Measurements from ENCODE around the gene FAF1. TPM values are rescaled to one million over a fixed set of nuclear protein-coding genes. Genes with fewer than 3 reads are reported as not detected.

Gene FAF1
- total and polyA plus RNA-seq, 9 of the 15 experiments (the other 6 are each of a cell fraction or from before 2014, with no cell fraction given): 48.7 to 225 (median 118) TPM

- TF ChIP-seq PYGO2 (tag; IDR thresholded peaks at IDR 0.05) (no peak), ZNF318 (IDR thresholded peaks at IDR 0.05; ENCODE audit: borderline replicate concordance in 1 of 2, low read depth in 1 of 2) (no peak), BACH1 (tag; IDR thresholded peaks at IDR 0.05) (0 out of 2 replicates have a peak, but pooled peaks have one; percentile 39), E2F4 (CRISPR knock-in tag; IDR thresholded peaks at IDR 0.05; ENCODE audit: low read depth) (no peak), NFATC3 (IDR thresholded peaks at IDR 0.05) (no peak), ZNF436 (CRISPR knock-in tag; IDR thresholded peaks at IDR 0.05) (no peak), TAF7 (tag; IDR thresholded peaks at IDR 0.05) (no peak; the same call in 1 of the 2 replicates), RB1 (IDR thresholded peaks at IDR 0.05; ENCODE audit: low read depth) (no peak), TCF7L2 (IDR thresholded peaks at IDR 0.05; ENCODE audit: low read depth, low read length) (no peak), PURB (CRISPR knock-in tag; IDR thresholded peaks at IDR 0.05; ENCODE audit: low read depth) (no peak), C11orf30 (IDR thresholded peaks at IDR 0.05; ENCODE audit: low read depth) (no peak), POLR2H (tag; IDR thresholded peaks at IDR 0.05; ENCODE audit: low read depth) (peak; percentile 70; the same call in 1 of the 2 replicates), PCBP1 (IDR thresholded peaks at IDR 0.05; ENCODE audit: low read depth, low read length, poor library complexity, severe bottlenecking) (no peak), POLR2AphosphoS5 (IDR thresholded peaks at IDR 0.05; ENCODE audit: control insufficient read depth, insufficient read depth, low read depth, low read length) (peak; percentile 54; the same call in 1 of the 2 replicates), ILF3 (IDR thresholded peaks at IDR 0.05; ENCODE audit: borderline replicate concordance) (peak; percentile 54; the same call in 1 of the 2 replicates), TAL1 (IDR thresholded peaks at IDR 0.05) (0 out of 2 replicates have a peak, but pooled peaks have one; percentile 4), TAF9B (IDR thresholded peaks at IDR 0.05; ENCODE audit: partially characterized antibody) (peak; percentile 26)
These were observed 17.0 kb upstream of the FAF1 start (continued) for GRCh38 chr1:50976890-50977574.

Data from K562 (cell line).